Stomach smooth muscle (tissue), 2 donors: ENCODE data around the gene FUS.

Experiments
- H3K27ac ChIP-seq: one replicate; pipeline ENCODE4 v1.7.0; 2013; ENCODE audit warnings: mild to moderate bottlenecking, low read length, inconsistent platforms
- H3K27me3 ChIP-seq, 2 donors: one replicate each; pipeline ENCODE4 v1.7.0; 2013; ENCODE audit warnings: low read length in 2 of 2; ENCODE audit not compliant: insufficient read depth in 2 of 2, control insufficient read depth in 1 of 2
- H3K36me3 ChIP-seq, 2 donors: one replicate each; pipeline ENCODE4 v1.7.0; 2013; ENCODE audit warnings: low read length in 2 of 2; ENCODE audit not compliant: control insufficient read depth in 2 of 2, insufficient read depth in 2 of 2
- H3K4me1 ChIP-seq: one replicate; pipeline ENCODE4 v1.7.0; 2013; ENCODE audit warnings: low read length; ENCODE audit not compliant: control insufficient read depth, insufficient read depth
- H3K4me3 ChIP-seq, 2 donors: one replicate each; pipeline ENCODE4 v1.7.0; 2013; ENCODE audit warnings: low read length in 2 of 2
- H3K9ac ChIP-seq, 2 donors: one replicate each; pipeline ENCODE4 v1.7.0; 2013; ENCODE audit warnings: low read length in 2 of 2, mild to moderate bottlenecking in 1 of 2
- H3K9me3 ChIP-seq, 2 donors: one replicate each; pipeline ENCODE4 v1.7.0; 2013; ENCODE audit warnings: low read length in 2 of 2; ENCODE audit not compliant: control insufficient read depth in 2 of 2
- donor health status: healthy.
- donor health status: Pancreatic carcinoma.

FUS gene

GRCh38 chr16:31221357-31222160 lies 41.6 kb downstream of the FUS start:
- Histone ChIP-seq H3K36me3 (no peaks in the 10 kb centered on the region), H3K27me3 (peaks cover 26 to 31% of the 10 kb centered on the region in 2 donors), H3K27ac (no peak overlapping the region), H3K4me3 (no peak overlapping the region), H3K9ac (no peak overlapping the region), H3K4me1 (peaks cover 7% of the 10 kb centered on the region), H3K9me3 (no peaks in the 10 kb centered on the region)

GRCh38 chr16:31223044-31223443 lies 43.1 kb downstream of the FUS start:
- Histone ChIP-seq H3K9me3 (no peaks in the 10 kb centered on the region), H3K27me3 (peaks cover 12 to 20% of the 10 kb centered on the region in 2 donors), H3K4me3 (no peak overlapping the region), H3K4me1 (no peaks in the 10 kb centered on the region), H3K27ac (no peak overlapping the region), H3K9ac (no peak overlapping the region), H3K36me3 (no peaks in the 10 kb centered on the region)

- Histone ChIP-seq H3K36me3 (no peaks in the 10 kb centered on the region), H3K9ac (no peak overlapping the region), H3K27me3 (peaks cover 0 to 12% of the 10 kb centered on the region in 2 donors), H3K9me3 (no peaks in the 10 kb centered on the region), H3K4me3 (no peak overlapping the region), H3K27ac (no peak overlapping the region), H3K4me1 (peaks cover 2% of the 10 kb centered on the region)
These were observed 44.4 kb downstream of the FUS start for GRCh38 chr16:31224092-31224955.

GRCh38 chr16:31225193-31225592 lies 45.3 kb downstream of the FUS start:
- Histone ChIP-seq H3K27me3 (peaks cover 0 to 10% of the 10 kb centered on the region in 2 donors), H3K9ac (no peak overlapping the region), H3K36me3 (no peaks in the 10 kb centered on the region), H3K27ac (no peak overlapping the region), H3K4me1 (peaks cover 3% of the 10 kb centered on the region), H3K9me3 (no peaks in the 10 kb centered on the region), H3K4me3 (no peak overlapping the region)

- Histone ChIP-seq H3K27me3 (no peaks in the 10 kb centered on the region), H3K9me3 (no peaks in the 10 kb centered on the region), H3K4me3 (no peak overlapping the region), H3K27ac (no peak overlapping the region), H3K36me3 (no peaks in the 10 kb centered on the region), H3K4me1 (peaks cover 3% of the 10 kb centered on the region), H3K9ac (no peak overlapping the region)
These were observed 48.3 kb downstream of the FUS start for GRCh38 chr16:31228206-31228605.

- Histone ChIP-seq H3K9ac (no peak overlapping the region), H3K27me3 (no peaks in the 10 kb centered on the region), H3K4me1 (peaks cover 3% of the 10 kb centered on the region), H3K36me3 (no peaks in the 10 kb centered on the region), H3K27ac (no peak overlapping the region), H3K4me3 (no peak overlapping the region), H3K9me3 (no peaks in the 10 kb centered on the region)
These were observed 49.6 kb downstream of the FUS start for GRCh38 chr16:31229501-31229900.

GRCh38 chr16:31238041-31238440 lies 58.1 kb downstream of the FUS start:
- H3K9me3 ChIP-seq, result no peaks in the 10 kb centered on the region
- H3K9ac ChIP-seq, result no peak overlapping the region
- no peaks in the 10 kb centered on the region for H3K4me1 ChIP-seq
- H3K36me3 ChIP-seq, result no peaks in the 10 kb centered on the region
- no peak overlapping the region for H3K4me3 ChIP-seq
- no peaks in the 10 kb centered on the region for H3K27me3 ChIP-seq
- no peak overlapping the region for H3K27ac ChIP-seq
